22Rv1 (cell line): ENCODE measurements around the gene TNIP1.

Source experiments
- H3K27ac ChIP-seq: fragments of 450-650 bp; 2 replicates; pipeline ENCODE4 v1.5.1; 2017
- CTCF ChIP-seq: fragments of 450-650 bp; IDR thresholded peaks from 2 replicates; pipeline ENCODE4 v1.5.1; 2017; ENCODE audit warnings: mild to moderate bottlenecking
- ZFX ChIP-seq: fragments of 450-650 bp; IDR thresholded peaks from 2 replicates; pipeline ENCODE4 v1.6.1; 2017; ENCODE audit warnings: antibody characterized with exemption, borderline replicate concordance

TNIP1 gene

GRCh38 chr5:151019331-151019730 is 61.5 kb downstream of the TNIP1 start:
- TF ChIP-seq ZFX (no peak), CTCF (no peak)
- H3K27ac ChIP-seq, result no peak overlapping the region

GRCh38 chr5:151018846-151019245 is 62.0 kb downstream of the TNIP1 start:
- H3K27ac ChIP-seq, result no peak overlapping the region
- TF ChIP-seq CTCF (no peak), ZFX (no peak)

GRCh38 chr5:151017897-151018296 is 62.9 kb downstream of the TNIP1 start:
- TF ChIP-seq ZFX (no peak), CTCF (no peak)
- no peak overlapping the region for H3K27ac ChIP-seq

GRCh38 chr5:151016700-151017099 is 64.1 kb downstream of the TNIP1 start:
- TF ChIP-seq CTCF, result no peak
- H3K27ac ChIP-seq, result no peak overlapping the region

- H3K27ac ChIP-seq, result no peak overlapping the region
- TF ChIP-seq ZFX, result no peak
- no peak for TF ChIP-seq CTCF
These were observed 64.8 kb downstream of the TNIP1 start for GRCh38 chr5:151015974-151016587.

GRCh38 chr5:151014680-151015343 is 66.0 kb downstream of the TNIP1 start:
- TF ChIP-seq CTCF (no peak), ZFX (no peak)
- H3K27ac ChIP-seq, result no peak overlapping the region

- no peak overlapping the region for H3K27ac ChIP-seq
- no peak for TF ChIP-seq ZFX
These were observed 68.0 kb downstream of the TNIP1 start for GRCh38 chr5:151012862-151013261.

GRCh38 chr5:151008906-151009305 is 71.9 kb downstream of the TNIP1 start:
- TF ChIP-seq CTCF, result no peak
- TF ChIP-seq ZFX, result no peak

More at GRCh38 chr5:151008906-151009305, 71.9 kb downstream of the TNIP1 start:
- no peak overlapping the region for H3K27ac ChIP-seq
